Body of pancreas (tissue), 4 donors: Measurements from ENCODE around the gene ASPG. TPM values are rescaled to one million over a fixed set of nuclear protein-coding genes. Genes with fewer than 3 reads are reported as not detected.

Experiments
- ATAC-seq: fragments of 150-250 bp; one replicate; pipeline ENCODE4 v1.9.1; 2016
- DNase-seq, 4 donors: peaks; one replicate each; pipeline ENCODE4 v3.0.0-alpha.2; 2019
- H3K27ac ChIP-seq, 4 donors: fragments of 200-600 bp; sonication (generic); 1 replicate in 3 of 4; 2 replicates in 1 of 4; pipeline versions ENCODE4 v1.5.1 to v1.6.1; 2016 to 2019; ENCODE audit warnings: mild to moderate bottlenecking in 1 of 4, mixed read lengths in 1 of 4, moderate library complexity in 1 of 4
- H3K27me3 ChIP-seq, 2 donors: fragments of 200-600 bp; sonication (generic); one replicate each; pipeline ENCODE4 v1.6.0; 2016; ENCODE audit warnings: mild to moderate bottlenecking in 1 of 2
- H3K36me3 ChIP-seq, 2 donors: fragments of 200-600 bp; sonication (generic); replicated peaks in 1 of 2; 2 replicates each; pipeline ENCODE4 v1.5.1; 2016; ENCODE audit warnings: low read depth in 2 of 2; ENCODE audit not compliant: insufficient read depth in 1 of 2
- H3K4me1 ChIP-seq: fragments of 200-600 bp; sonication (generic); one replicate; pipeline ENCODE4 v1.6.0; 2016
- H3K4me3 ChIP-seq, 2 donors: fragments of 200-600 bp; sonication (generic); 1 replicate in 1 of 2; 2 replicates in 1 of 2; pipeline ENCODE4 v1.5.1; 2016 to 2019
- H3K9me3 ChIP-seq, 3 donors: fragments of 200-600 bp; sonication (generic); 1 replicate in 2 of 3; 2 replicates in 1 of 3; pipeline ENCODE4 v1.5.1; 2016
- POLR2A ChIP-seq, 3 donors: fragments of 450-650 bp; IDR thresholded peaks; one replicate each; pipeline ENCODE4 v1.6.1; 2016; ENCODE audit warnings: antibody characterized with exemption in 3 of 3, mild to moderate bottlenecking in 2 of 3
- WGBS, 2 donors: methylation state at CpG; one replicate each; pipeline ENCODE4 v1.1.5; 2017; 5-methylcytosine and 5-hydroxymethylcytosine counted together
- intact Hi-C: fragments of 100-400 bp; cut with DNase I; formaldehyde crosslinking; loops from one replicate; pipeline ENCODE4 v1.15.1; 2023
- total RNA-seq, 2 donors: library from RNA; depleted of rRNA; stranded (reverse); fragments of >200 nt; gene quantifications; one replicate each; pipeline ENCODE4 v1.1.0, GENCODE V29; 2016
- TF ChIP-seq, protein P1 (sequence below), 7 experiments: fragments of 450-650 bp in 4 of 7; fragments of 200-600 bp in 3 of 7; sonication (generic) in 3 of 7; IDR thresholded peaks; one replicate each; pipeline ENCODE4 v1.5.1; 2016 to 2019; ENCODE audit warnings: antibody characterized with exemption in 7 of 7

The ASPG gene
- total RNA-seq, 2 donors from 2014 or later = 0.52 to 0.99 TPM

DNA sequence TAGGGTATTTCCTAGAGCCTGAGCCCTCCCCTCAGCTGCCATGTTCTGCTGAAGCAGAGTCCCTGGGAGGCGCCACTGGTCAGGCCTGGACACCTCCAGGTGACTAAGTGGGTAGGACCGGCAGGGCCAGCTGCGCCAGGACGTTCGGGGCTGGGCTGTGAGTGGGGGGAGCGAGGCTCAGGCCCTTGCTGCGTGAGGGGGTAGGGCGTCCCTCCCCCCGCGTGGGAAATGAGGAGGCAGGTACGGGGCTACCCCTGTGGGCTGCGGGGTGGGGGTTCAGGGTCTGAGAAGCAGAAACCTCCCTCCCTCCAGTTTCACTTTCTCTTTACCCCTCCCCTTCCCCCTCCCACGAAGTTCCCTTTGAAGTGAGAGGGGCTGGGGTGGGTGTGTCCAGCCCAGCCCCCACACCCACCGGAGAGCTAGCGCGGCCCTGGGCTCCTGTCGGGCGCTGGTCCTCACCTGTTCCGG is 30.8 kb downstream of the ASPG start:
- intact Hi-C loops = no loop called here
- Histone ChIP-seq H3K27ac (peak overlapping the region; percentile 8 to 57 (median 48)), H3K4me1 (peaks cover 23% of the 10 kb centered on the region), H3K9me3 (no peaks in the 10 kb centered on the region), H3K36me3 (no peaks in the 10 kb centered on the region), H3K4me3 (peak overlapping the region; percentile 54 to 83), H3K27me3 (peaks cover 0 to 3% of the 10 kb centered on the region in 2 donors)
- TF ChIP-seq POLR2A (IDR thresholded peaks at IDR 0.05) = peak in 1 of 3 donors; percentile 11
- TF ChIP-seq, protein P1, sequence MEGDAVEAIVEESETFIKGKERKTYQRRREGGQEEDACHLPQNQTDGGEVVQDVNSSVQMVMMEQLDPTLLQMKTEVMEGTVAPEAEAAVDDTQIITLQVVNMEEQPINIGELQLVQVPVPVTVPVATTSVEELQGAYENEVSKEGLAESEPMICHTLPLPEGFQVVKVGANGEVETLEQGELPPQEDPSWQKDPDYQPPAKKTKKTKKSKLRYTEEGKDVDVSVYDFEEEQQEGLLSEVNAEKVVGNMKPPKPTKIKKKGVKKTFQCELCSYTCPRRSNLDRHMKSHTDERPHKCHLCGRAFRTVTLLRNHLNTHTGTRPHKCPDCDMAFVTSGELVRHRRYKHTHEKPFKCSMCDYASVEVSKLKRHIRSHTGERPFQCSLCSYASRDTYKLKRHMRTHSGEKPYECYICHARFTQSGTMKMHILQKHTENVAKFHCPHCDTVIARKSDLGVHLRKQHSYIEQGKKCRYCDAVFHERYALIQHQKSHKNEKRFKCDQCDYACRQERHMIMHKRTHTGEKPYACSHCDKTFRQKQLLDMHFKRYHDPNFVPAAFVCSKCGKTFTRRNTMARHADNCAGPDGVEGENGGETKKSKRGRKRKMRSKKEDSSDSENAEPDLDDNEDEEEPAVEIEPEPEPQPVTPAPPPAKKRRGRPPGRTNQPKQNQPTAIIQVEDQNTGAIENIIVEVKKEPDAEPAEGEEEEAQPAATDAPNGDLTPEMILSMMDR (IDR thresholded peaks at IDR 0.05) = no peak
- peak; percentile 44 for ATAC-seq
- peak; percentile 38 to 63 (median 50) for DNase-seq
- WGBS, 2 donors = 7% methylated on average over 19 of the region's 19 CpGs; no CpG with 5 or more reads in 1 of the 2 donors

DNA sequence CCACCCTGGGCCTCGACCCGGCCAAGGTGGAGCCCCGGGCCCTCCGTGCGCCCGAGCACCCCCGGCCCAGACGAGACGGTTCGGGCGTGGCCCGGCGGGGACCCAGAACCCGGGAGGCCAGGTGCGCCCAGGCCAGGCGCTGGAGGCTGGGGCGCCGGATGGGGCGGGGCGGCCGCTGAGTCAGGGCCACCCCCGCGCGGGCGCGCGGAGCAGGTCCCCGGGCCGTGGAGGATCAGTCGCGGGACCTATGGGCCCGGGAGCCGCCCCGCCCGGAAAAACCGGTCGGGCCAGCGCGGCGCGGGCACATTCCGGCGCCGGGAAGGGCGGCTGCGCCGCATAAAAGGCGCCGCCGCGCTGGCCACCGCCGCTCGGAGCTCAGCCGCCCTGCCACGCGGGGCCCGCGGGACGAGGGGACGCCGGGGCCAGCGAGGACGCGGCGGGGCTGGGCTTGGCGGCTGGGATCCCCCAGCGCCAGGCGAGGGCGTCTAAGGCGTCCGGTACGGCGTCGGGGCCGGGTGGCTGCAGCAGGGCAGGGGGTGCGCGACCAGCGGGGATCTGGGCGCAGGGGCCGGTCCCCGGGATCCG is 31.3 kb downstream of the ASPG start:
- 0% methylated on average over 55 of the region's 83 CpGs; no CpG with 5 or more reads in 1 of the 2 donors for WGBS, 2 donors
- ATAC-seq (peak; percentile 91), DNase-seq (peak; percentile 62 to 82 (median 74))
- peaks cover 0 to 3% of the 10 kb centered on the region in 2 donors for H3K27me3 ChIP-seq
- peaks cover 23% of the 10 kb centered on the region for H3K4me1 ChIP-seq
- no peaks in the 10 kb centered on the region for H3K36me3 ChIP-seq
- H3K4me3 ChIP-seq = peak overlapping the region; percentile 54 to 83
- peak overlapping the region; percentile 8 to 57 (median 48) for H3K27ac ChIP-seq
- H3K9me3 ChIP-seq = no peaks in the 10 kb centered on the region
- TF ChIP-seq, protein P1 (IDR thresholded peaks at IDR 0.05) = no peak
- TF ChIP-seq POLR2A (IDR thresholded peaks at IDR 0.05) = peak in 1 of 3 donors; percentile 34
- intact Hi-C loops = no loop called here

DNA sequence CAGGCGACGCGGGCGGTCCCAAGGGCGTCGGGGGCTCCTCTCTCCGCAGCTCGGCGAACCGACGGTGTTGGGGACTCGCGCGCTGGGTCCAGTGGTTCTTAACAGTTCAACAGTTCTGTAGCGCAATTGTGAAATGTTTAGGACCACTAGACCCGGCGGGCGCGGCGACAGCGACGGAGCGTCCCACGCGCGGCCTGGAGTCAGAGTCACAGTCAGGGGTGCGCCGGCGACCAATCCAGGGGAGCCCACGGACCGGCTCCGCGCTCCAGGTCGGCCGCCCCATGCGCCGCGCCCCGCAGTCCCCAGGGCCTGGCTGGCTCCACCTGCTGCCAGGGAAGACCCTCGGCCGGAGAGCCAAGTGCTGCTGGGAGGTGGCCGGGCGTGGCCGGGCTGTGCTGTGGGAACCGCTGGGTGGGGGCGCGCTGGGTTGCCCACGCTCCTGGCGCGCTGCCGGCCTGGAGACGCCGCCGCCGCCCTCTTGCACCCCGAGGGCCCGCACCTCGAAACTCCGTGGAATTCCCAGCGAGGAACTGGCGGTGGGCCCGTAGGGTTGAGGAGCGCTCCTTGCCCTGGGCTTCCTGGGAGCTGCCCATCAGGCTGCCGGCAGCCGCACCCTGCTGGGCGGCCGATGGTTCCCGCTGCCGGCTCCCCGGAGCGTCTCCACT is 32.0 kb downstream of the ASPG start:
- no peaks in the 10 kb centered on the region for H3K9me3 ChIP-seq
- peaks cover 23% of the 10 kb centered on the region for H3K4me1 ChIP-seq
- ATAC-seq = no peak
- H3K27me3 ChIP-seq = peaks cover 0 to 3% of the 10 kb centered on the region in 2 donors
- DNase-seq = peak in 2 of 4 donors; percentile 8 to 16
- no peak overlapping the region for H3K4me3 ChIP-seq
- TF ChIP-seq POLR2A (IDR thresholded peaks at IDR 0.05) = no peak
- TF ChIP-seq, protein P1 (IDR thresholded peaks at IDR 0.05) = no peak
- 9 to 12% methylated on average over 5 to 70 of the region's 71 CpGs for WGBS, 2 donors
- H3K36me3 ChIP-seq = no peaks in the 10 kb centered on the region
- H3K27ac ChIP-seq = peak overlapping the region in 3 of 4 donors; percentile 24 to 55 (median 32)
- intact Hi-C loops = no loop called here

DNA sequence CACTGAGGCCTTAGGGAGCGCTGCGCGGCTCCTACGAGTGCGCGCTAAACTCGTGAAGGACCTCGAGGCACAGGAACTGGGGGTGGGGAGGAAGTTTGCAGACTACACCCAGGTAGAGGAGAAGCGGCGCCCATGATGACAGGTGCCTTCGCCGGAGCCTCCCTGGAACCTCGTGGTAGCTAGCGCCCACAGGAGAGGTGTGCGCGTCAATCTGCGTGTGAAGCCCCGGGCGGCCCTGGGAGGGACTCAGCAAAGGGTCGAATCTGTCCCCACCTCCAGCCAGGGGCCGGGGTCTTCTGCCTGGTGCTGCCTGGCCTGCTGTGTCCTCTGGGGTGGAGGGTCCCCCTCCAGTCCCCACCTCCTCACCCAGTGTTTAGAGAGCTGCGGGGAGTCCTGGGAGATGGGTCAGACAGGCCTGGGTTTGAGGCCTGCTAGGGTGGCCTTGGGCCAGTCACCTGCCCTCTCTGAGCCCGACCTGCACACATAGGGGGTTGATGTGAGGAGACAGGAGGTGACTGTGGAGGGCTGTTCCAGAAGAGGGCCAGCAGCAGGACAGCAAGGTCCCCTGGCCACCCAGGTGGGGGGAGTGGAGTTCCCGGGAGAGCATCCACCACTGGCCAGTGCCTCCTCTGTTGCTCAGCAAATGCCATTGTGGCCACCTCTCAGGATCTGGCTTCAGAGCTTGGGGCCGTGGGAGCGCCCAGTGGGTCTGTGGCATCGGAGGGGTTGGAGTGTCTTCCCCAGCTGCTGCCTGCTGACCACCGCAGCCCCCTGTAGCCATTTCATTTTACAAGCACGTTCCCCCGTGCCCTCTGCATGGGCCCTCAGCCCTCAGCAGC is 32.7 kb downstream of the ASPG start:
- no peak overlapping the region for H3K27ac ChIP-seq
- 59 to 68% methylated on average over 11 to 24 of the region's 30 CpGs for WGBS, 2 donors
- no peak overlapping the region for H3K4me3 ChIP-seq
- peaks cover 23% of the 10 kb centered on the region for H3K4me1 ChIP-seq
- intact Hi-C loops = no loop called here
- ATAC-seq = no peak
- peak in 2 of 4 donors; percentile 2 to 14 for DNase-seq
- H3K27me3 ChIP-seq = peaks cover 0 to 3% of the 10 kb centered on the region in 2 donors
- no peaks in the 10 kb centered on the region for H3K36me3 ChIP-seq
- H3K9me3 ChIP-seq = no peaks in the 10 kb centered on the region
- TF ChIP-seq POLR2A (IDR thresholded peaks at IDR 0.05) = no peak
- TF ChIP-seq, protein P1 (IDR thresholded peaks at IDR 0.05) = no peak
